ENCODE data around the gene STXBP5L.

STXBP5L gene

DNA sequence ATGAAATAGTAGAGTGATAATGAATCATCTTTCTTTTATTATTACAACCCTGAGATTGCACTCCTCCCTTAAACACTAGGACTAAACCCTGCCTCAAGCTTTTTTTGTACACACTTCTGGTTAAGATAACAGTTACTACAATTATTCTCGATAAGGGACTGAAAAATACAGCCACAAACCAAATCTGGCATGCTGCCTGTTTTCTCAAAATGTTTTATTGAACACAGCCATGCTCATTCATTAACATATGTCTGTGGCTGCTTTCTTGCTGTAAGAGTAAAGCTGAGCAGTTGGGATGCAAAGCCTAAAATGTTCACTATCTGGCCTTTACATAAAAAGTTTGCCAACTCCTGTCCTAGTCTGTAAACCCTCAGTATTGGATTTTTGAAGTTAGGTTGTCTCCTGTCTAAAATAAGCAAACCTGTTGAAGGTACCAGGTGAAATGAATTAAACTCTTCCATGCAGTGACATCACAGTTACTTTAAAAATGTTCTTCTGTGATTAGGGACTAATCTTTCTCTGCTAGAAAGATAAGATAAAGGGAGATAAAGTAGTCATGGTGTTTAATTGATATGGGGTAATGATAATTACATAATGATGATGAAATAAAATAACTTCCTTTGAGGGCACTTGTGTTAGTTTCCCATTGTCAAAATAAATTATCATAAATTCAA is 218.2 kb downstream of the STXBP5L start:
- TF ChIP-seq ISL1 (CRISPR knock-in tag; IDR thresholded peaks at IDR 0.05) (peak; percentile 57), TCF4 (CRISPR knock-in tag; IDR thresholded peaks at IDR 0.05; ENCODE audit: borderline replicate concordance) (0 out of 2 replicates have a peak, but pooled peaks have one; percentile 12), ZFP3 (CRISPR knock-in tag; IDR thresholded peaks at IDR 0.05) (no peak)
- no peak for ATAC-seq

DNA sequence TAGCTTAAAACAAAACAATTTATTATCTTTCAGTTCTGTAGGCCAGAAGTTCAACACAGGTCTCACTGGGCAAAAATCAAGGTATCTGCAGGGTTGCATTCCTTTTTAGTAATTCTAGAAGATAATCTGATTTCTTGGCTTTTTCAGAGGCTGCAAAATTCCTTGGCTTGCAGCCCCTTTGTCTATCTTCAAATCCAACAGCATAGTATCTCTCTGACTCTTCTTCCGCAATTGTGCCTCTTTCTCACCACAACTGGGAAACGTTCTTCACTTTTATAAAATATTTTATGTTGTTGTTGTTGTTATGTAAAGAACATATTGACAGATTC is 218.7 kb downstream of the STXBP5L start:
- no peak for ATAC-seq

GRCh38 chr3:121152573-121152972 is 244.6 kb downstream of the STXBP5L start:
- ATAC-seq: no peak
- TF ChIP-seq RARB (CRISPR knock-in tag; IDR thresholded peaks at IDR 0.05): no peak
- TF ChIP-seq ZFP30 (CRISPR knock-in tag; IDR thresholded peaks at IDR 0.05): no peak
- TF ChIP-seq OSR1 (CRISPR knock-in tag; IDR thresholded peaks at IDR 0.05): no peak
- TF ChIP-seq SNAI2 (CRISPR knock-in tag; IDR thresholded peaks at IDR 0.05): no peak
- TF ChIP-seq ISL1 (CRISPR knock-in tag; IDR thresholded peaks at IDR 0.05): no peak
- no peak for TF ChIP-seq TOX (CRISPR knock-in tag; IDR thresholded peaks at IDR 0.05; ENCODE audit: borderline replicate concordance)
- TF ChIP-seq CSDC2 (CRISPR knock-in tag; IDR thresholded peaks at IDR 0.05): no peak
- TF ChIP-seq ESRRG (CRISPR knock-in tag; IDR thresholded peaks at IDR 0.05): no peak
- no peak for TF ChIP-seq ARNTL (CRISPR knock-in tag; IDR thresholded peaks at IDR 0.05; ENCODE audit: borderline replicate concordance, low read depth)
- TF ChIP-seq, protein P1, sequence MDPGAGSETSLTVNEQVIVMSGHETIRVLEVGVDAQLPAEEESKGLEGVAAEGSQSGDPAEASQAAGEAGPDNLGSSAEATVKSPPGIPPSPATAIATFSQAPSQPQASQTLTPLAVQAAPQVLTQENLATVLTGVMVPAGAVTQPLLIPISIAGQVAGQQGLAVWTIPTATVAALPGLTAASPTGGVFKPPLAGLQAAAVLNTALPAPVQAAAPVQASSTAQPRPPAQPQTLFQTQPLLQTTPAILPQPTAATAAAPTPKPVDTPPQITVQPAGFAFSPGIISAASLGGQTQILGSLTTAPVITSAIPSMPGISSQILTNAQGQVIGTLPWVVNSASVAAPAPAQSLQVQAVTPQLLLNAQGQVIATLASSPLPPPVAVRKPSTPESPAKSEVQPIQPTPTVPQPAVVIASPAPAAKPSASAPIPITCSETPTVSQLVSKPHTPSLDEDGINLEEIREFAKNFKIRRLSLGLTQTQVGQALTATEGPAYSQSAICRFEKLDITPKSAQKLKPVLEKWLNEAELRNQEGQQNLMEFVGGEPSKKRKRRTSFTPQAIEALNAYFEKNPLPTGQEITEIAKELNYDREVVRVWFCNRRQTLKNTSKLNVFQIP (CRISPR knock-in tag; IDR thresholded peaks at IDR 0.05; ENCODE audit: borderline replicate concordance, low read depth): no peak
- TF ChIP-seq PATZ1 (CRISPR knock-in tag; IDR thresholded peaks at IDR 0.05; ENCODE audit: borderline replicate concordance): no peak
- TF ChIP-seq, protein P2, sequence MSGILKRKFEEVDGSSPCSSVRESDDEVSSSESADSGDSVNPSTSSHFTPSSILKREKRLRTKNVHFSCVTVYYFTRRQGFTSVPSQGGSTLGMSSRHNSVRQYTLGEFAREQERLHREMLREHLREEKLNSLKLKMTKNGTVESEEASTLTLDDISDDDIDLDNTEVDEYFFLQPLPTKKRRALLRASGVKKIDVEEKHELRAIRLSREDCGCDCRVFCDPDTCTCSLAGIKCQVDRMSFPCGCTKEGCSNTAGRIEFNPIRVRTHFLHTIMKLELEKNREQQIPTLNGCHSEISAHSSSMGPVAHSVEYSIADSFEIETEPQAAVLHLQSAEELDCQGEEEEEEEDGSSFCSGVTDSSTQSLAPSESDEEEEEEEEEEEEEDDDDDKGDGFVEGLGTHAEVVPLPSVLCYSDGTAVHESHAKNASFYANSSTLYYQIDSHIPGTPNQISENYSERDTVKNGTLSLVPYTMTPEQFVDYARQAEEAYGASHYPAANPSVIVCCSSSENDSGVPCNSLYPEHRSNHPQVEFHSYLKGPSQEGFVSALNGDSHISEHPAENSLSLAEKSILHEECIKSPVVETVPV (CRISPR knock-in tag; IDR thresholded peaks at IDR 0.05): no peak
- no peak for TF ChIP-seq TCF4 (CRISPR knock-in tag; IDR thresholded peaks at IDR 0.05; ENCODE audit: borderline replicate concordance)
- no peak for TF ChIP-seq GLIS3 (CRISPR knock-in tag; IDR thresholded peaks at IDR 0.05)
- no peak for TF ChIP-seq PPARA (CRISPR knock-in tag; IDR thresholded peaks at IDR 0.05; ENCODE audit: borderline replicate concordance)
- TF ChIP-seq BACH2 (CRISPR knock-in tag; IDR thresholded peaks at IDR 0.05; ENCODE audit: borderline replicate concordance): no peak
- no peak for TF ChIP-seq ZC3H10 (CRISPR knock-in tag; IDR thresholded peaks at IDR 0.05)

More for the DNA sequence above, 218.7 kb downstream of the STXBP5L start:
- TF ChIP-seq ISL1 (CRISPR knock-in tag; IDR thresholded peaks at IDR 0.05) (no peak; the same call in 1 of the 2 replicates), CREB5 (CRISPR knock-in tag; IDR thresholded peaks at IDR 0.05; ENCODE audit: low read depth) (no peak), RARB (CRISPR knock-in tag; IDR thresholded peaks at IDR 0.05) (no peak), PPARA (CRISPR knock-in tag; IDR thresholded peaks at IDR 0.05; ENCODE audit: borderline replicate concordance) (no peak)
- TF ChIP-seq, protein P3, sequence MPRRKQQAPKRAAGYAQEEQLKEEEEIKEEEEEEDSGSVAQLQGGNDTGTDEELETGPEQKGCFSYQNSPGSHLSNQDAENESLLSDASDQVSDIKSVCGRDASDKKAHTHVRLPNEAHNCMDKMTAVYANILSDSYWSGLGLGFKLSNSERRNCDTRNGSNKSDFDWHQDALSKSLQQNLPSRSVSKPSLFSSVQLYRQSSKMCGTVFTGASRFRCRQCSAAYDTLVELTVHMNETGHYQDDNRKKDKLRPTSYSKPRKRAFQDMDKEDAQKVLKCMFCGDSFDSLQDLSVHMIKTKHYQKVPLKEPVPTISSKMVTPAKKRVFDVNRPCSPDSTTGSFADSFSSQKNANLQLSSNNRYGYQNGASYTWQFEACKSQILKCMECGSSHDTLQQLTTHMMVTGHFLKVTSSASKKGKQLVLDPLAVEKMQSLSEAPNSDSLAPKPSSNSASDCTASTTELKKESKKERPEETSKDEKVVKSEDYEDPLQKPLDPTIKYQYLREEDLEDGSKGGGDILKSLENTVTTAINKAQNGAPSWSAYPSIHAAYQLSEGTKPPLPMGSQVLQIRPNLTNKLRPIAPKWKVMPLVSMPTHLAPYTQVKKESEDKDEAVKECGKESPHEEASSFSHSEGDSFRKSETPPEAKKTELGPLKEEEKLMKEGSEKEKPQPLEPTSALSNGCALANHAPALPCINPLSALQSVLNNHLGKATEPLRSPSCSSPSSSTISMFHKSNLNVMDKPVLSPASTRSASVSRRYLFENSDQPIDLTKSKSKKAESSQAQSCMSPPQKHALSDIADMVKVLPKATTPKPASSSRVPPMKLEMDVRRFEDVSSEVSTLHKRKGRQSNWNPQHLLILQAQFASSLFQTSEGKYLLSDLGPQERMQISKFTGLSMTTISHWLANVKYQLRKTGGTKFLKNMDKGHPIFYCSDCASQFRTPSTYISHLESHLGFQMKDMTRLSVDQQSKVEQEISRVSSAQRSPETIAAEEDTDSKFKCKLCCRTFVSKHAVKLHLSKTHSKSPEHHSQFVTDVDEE (CRISPR knock-in tag; IDR thresholded peaks at IDR 0.05): no peak
- TF ChIP-seq, protein P2 (CRISPR knock-in tag; IDR thresholded peaks at IDR 0.05): no peak
- TF ChIP-seq, protein P1 (CRISPR knock-in tag; IDR thresholded peaks at IDR 0.05; ENCODE audit: borderline replicate concordance, low read depth): no peak

Measured in SK-N-SH treated with all-trans-retinoic acid at 6 μM for 48 hours (cell line).